OCI-M1 (cell line): ENCODE data around the gene LMNB1.

Source experiments
- DNase-seq: peaks from one replicate; lab custom pipeline; 2025; lab: John Stamatoyannopoulos, UW

The LMNB1 gene

DNA sequence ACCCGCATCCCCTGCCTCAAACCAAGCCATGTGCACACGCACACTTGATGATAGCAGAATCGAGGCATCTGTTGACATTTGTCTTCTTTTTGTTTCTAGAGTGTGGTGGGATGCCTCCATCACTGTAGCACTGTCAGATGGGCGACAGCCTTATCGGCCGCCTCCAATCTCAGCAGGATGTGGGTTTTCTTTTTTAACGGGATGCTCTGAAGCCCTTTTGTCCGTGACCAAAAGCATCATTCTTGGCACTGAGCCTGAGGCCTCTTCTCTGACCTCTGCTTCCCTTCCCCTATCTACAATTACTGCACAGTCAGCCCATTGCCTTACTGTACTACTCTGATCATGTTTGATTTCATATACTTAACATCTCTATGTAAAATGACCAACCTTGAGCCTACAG is 78.3 kb downstream of the LMNB1 start:
- no peak for DNase-seq

DNA sequence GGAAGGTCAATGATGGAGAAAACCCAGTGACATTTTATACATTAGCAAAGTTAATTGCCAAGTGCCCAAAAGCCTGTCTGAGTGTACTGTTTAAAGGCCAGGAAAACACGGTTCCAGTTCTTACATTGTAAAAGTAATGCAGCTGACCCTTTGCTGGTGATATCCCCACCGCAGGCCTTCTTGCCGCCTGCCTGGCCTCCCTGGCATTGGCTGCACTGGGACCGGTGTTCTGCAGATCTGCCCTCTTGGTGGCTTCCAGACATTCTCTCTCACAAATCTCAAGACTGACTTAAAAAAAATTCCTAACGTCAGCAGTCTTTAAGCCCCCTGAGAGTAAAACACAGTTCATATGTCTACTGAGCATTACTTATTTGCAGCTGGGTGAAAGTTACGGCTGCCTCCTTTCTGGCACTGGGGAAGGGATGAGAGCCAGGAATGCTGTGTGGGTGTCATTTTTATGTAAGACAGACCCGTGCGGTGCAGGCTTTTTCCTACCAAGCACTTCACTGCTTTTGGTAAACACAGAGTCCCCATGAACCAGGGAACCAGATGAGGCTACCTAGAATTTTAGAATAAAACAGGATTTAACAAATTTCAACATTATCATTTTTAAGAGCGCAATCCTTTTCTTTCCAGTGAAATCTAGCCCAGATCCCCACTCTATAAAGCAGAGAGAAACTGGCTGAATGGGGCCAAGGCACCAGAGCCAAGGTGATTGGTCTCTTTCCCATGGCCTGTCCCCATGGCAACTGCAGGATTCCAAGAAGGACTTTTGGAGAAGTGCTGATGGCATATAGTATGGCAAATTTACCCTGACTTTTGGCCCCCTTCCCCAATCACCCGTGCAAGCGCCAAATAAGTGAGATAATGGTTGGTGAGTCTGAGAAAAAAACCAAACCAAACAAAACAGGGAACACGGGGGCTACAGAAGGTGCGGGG is 80.8 kb downstream of the LMNB1 start:
- DNase-seq, result no peak

DNA sequence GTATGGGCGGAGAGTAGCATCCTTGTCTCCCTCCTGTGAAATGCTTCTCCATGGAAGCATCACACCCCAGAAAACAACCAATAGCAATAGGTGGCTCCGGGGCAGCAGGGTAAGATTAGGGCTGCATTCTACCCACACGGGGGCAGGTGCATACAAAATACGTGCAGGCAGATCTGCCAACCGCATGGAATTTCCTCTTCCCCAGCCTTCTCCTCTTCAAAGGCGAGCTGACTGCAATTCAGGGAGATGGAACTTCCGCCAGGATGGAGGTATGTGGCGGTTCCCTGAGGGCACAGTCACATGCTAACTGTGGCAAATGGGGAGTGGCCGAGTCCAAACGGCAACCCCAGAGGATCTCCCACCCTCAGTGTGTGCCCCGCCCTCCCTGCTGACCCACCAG is 81.5 kb downstream of the LMNB1 start:
- DNase-seq, result no peak

DNA sequence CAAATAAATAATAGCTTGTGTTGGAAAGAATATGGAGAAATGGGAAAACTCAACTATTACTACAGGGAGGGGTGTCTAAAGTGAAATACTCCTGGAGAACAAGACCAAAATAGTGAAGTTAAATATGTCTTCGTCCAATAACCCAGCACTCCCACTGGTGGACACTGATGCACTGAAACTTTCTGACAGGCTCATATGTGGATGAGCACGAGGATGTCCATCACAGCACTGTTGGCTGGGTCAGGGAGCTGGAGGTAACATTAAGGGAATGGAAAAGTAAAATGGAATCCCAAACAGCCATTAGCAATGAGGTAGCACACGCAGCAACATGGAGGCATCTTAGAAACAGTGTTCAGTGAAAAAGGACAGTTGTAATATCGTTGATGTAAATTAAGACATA is 86.5 kb downstream of the LMNB1 start:
- DNase-seq, result no peak

DNA sequence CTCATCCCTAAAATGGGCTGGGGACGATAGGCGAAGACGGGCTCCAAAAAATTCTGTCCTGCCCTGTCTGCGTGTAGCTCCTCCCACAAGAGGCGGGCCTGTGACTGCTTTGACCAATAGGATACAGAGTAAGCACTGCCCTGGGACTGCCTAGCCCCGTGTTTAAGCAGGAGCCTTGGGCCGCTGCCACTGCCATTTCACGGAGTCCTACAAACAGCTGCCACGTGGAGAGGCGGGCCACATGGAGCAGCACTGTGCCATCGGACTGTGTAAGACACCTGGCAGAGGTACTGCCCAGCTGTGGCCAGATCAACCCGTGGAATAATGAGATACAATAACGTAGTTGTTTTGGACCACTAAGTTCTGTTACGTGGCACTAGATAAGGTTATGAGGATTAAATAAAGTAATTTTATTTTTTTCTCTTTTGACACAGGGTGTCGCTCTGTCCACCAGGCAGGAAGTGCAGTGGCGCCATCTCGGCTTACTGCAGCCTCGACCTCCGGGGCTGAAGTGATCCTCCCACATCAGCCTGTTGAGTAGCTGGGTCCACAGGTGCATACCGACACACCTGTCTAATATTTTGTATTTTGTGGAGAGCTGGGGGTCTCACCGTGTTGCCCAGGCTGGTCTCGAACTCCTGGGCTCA is 87.2 kb downstream of the LMNB1 start:
- no peak for DNase-seq

DNA sequence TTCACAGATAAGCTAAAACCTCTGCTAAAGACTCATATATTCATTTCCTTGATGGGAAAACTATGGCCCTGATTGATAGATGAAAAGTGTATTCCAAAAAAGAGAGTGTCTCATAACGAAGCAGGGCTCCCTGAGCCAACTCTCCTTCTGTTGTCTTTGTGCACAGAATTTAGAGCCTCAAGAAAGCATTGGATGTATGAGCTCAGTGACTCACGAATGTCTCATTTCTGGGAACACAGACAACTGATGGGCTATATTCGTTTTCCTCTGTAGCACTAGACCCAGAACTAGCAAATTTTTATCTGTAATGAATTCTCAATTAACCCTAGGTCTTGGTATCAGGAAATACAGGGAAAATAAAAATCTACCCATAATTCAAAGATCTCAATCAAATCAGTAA is 88.4 kb downstream of the LMNB1 start:
- no peak for DNase-seq

DNA sequence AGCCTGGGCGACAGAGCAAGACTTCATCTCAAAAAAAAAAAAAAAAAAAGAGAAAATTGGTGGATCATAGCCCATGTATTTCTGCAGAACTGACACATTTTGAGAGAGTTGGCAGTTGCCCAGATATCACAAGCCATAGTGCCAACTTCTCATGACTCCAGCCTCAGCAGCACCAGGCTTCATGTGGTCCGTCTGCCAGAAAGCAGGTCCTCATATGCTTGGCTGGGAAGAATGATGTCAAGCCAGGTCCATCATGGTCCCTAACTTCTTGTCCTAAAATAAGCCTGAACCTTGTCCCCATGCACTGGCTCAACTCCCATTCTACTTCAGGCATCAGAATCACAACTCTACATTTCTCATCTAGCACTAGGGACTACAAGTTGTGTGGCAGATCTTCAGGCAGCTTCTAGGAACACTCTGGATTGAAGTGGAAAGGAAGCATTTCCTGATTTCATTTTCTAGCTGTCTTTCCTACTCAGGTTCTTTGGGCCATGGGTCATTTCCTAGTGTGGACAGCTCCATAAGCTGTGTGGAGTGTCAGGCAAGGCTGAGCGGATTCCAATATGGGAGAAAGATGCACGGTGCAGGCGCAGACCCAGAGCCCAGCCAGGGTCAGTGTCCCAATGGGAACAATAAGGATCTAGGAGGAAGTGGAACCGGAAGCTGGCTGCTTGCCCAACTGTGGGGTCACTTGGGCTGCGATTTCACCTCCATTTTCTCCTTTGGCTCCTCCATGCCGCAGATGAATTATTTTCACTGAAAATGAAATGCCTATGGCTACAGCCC is 90.1 kb downstream of the LMNB1 start:
- DNase-seq, result no peak

DNA sequence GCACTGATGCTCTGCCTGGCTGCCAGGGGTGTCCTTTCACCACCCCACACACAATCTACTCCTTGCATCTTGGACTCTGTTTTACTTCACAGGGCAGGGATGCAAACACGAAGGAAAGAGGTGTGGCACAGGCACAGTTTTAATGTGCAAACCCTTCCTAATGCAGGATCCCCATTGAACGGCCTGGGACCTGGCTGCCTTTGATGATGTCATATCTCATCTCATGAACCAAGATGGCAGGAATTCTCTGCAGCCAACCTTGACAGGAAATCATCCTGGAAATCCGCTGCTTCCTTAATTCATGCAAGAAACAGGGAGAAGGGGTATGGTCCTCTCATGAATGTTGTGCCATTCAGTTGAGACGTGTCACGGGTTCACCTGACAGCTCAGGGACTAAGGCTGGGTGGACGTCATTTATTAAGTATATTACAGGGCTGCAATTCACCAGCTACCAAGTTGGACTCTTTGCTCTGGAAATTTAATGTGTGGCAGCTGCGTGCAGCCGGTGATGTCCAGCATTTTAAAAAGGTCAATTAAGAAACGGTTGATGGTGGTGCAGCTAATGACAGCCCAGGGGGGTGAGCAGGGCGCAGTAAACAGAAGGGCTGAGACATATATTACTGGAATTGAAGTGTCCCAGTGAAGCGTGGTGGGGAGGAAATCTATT is 91.5 kb downstream of the LMNB1 start:
- DNase-seq, result no peak

DNA sequence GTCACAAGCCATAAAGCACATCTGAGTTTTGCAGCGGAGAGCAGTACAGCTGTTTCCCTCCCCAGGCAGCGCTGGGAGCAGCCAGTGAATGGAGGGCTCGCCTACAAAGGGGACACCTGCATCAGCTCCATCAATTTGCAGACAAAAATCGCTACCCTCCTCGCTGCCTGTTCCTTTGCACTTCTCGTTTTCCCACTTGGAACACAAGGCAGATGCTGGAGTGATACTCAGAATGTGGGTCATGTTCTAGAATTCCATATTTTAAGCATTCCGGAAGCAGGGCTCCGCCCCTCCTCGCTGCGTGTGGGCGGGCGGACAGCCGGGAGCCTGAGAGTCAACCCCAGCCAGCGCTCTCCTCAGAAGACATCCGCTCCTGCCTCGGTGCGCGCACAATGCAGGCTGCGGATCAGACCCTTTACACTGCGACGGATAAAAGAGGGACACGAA is 92.1 kb downstream of the LMNB1 start:
- DNase-seq, result no peak

DNA sequence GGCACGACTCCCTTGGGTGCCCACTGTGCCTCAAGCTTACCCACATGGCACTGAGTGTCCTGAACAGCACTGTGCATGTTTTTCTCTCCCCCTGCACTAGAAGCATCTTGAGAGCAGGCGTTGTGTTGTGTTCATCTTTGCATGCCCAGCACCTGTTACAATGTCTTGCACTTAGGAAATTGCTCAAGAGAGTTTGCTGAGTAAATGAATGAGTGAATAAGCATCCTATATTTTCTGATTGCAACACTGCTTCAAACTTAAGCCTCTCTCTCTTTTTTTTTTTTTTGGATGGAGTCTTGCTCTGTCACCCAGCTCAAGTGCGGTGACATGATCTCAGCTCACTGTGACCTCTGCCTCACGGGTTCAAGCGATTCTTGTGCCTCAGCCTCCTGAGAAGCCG is 94.5 kb downstream of the LMNB1 start:
- DNase-seq, result no peak

DNA sequence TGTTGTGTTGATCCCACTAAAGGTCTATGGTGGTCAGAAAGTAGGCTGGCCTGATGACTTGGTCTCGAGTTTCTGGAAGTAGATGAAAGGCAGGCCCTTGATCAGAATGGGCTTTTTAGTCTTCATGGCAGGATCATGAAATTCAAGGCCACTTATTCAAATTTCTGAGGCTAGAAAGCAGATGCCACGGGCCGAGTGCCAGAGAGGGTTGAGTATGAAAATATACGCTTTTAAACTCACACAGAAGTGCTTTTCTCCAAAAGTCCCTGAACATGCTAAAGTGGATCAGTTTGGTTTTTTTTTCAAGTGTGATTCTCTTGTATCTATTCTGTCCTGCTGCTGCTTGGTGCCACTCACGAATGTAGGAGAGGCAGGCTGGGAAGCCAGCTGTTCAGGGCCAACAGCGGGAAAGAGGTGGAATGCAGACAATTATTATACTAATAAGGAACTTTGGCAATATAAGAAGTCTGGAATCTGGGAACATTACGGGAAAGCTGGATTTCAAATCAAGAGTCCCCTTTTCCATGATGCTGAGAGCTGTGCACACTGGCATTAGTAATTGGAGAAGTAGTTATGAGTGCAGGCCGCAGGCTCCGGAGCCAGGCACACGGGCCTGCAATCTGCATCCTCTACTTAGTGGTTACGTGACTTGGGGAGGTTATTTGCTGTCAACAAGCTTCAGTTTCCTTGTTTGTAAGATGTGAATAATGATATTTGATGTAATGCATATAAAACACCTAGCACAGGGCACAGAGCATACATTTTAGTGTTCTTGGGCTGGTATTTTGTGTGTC is 95.8 kb downstream of the LMNB1 start:
- no peak for DNase-seq

DNA sequence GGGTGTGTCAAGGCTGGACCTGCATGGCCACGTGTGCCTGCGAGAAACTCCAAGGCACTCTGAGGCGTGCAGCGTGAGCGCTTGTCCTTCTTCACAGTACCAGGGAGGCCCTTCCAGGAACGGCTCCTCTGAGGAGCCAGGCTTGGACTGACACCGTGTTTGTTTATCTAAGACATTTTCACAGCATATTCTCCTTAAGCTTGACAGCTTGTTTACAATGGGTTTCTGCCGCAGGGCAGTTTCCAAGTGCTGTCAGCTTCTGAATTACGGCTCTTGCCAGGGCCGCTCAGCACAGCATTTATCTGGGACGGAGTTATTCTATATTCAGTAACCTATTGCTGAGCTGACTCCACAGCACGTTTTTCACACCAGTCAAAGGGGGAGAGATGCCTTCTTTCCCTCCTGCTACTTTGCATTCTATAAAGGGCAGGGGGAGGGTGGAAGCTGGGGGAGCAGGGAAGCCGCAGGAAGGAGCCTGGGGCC is 98.4 kb downstream of the LMNB1 start:
- DNase-seq, result no peak

DNA sequence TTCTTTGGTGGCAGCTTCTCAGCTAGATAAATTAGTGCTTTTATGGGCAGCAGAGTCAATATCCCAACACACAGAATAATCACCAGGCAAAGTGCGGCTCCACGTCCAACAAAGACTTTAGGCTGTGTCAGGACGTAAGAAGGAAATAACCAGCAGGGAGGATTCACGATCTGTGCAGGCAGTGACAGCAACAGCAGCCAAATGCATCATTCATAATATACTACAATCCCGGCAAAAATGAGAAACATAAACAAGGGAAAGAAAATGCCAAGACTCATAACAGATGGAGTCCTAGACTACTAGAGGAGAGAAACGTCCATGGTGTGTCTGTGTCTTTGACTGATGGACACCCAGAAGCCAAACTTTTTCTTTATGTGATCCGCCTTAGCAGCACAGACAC is 100.7 kb downstream of the LMNB1 start:
- no peak for DNase-seq

DNA sequence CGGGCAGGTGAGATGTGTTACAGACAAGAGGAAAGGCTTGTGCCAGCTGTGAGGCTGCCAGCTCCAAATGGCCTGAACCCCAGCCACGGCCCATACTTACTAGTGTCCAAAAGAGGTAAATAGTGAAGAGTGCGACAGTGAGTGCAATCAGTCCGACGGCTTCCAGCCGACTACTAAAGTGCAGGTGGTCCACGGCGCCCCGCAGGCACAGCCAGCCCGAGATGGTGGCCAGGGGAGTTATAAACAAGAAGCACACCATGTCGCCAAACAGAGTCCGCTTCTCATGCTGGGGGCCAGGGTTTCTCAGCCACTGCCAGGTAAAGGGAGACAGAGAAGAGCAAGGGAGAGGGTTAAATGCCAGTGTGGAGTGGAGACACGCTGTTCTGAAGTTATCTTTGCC is 101.1 kb downstream of the LMNB1 start:
- DNase-seq, result no peak

DNA sequence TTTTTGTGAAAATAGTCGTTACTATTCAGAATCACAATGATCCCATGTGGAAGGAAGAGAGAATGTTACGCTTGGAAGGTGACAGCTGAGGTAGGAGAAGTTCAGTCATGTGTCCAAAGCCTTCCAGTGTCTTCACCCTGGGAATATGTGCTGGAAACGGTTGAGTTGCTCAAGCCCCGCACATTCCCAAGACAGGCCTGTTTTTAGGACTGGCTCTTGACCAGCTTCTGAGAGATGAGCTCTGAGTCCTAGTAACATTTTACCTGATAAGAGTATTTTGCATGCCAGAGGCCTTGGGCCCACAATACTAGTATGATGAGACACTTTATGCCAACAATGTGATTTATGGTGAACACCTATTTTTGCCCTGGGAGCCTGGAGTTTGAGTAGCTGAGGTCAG is 101.7 kb downstream of the LMNB1 start:
- DNase-seq, result no peak

DNA sequence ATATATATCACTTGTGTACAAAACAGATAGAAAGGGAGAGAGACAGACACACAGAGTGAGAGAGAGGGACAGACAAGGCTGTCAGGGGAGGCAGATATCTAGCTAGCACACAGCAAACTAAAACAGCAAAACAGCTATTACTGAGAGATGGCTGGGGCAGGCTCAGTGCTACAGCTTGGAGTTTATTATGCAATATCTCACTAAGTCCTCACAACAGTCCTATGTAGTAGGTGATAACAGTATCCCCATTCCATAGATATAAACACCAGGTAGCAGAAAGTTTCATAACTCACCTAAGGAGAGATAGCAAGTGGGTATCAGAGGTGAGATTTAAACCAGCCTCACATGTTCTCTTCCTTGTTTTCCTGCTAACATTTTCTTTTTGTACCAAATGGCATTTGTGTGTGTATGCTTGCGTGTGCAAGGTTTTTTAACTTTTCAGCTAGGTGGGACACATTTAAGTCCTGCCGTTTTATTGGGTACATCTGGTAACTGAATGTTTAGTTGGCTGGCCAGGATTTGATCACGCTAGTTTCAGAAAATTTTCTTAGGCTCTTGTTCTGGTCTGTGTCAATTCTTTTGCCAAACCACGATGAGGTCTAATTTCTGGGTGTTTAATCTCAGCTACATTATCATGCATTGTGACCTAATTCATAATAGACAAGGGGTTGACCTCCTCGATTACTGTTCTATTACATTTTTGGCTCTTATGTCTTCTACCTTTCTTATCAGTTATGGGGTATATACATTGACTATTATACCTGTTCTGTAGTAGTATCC is 105.1 kb downstream of the LMNB1 start:
- DNase-seq, result peak; percentile 1

DNA sequence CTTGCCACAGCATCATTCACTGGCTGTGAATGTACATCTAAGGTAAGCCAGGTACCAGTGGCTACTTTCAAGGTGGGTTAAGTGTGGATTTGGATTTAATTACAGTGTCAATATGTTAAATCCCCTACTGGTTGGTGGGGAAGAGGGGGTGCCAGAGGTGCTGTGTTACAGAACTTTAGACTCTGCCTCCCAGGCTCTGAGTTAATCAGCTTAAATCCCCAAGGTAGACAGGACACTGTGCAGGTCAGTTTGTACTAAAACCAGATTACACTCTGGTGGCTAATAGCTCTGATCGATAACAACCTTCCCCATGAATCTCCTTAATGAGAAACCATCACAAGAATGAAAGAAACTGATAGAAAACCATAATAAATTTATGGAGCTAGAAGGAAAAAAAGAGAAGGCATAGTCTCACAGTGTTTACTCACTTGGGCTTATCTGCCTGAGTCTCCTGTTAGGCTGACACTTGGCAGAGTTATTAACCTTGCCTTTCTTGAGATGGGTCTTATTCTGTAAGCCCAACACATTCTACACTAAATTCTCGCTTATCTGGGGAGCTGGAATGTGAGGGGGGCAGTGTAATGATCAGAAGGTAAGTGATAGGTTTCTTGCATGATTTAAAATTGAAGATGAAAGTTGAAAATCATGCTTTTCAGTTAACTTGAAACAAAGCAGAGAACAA is 106.8 kb downstream of the LMNB1 start:
- peak; percentile 20 for DNase-seq

DNA sequence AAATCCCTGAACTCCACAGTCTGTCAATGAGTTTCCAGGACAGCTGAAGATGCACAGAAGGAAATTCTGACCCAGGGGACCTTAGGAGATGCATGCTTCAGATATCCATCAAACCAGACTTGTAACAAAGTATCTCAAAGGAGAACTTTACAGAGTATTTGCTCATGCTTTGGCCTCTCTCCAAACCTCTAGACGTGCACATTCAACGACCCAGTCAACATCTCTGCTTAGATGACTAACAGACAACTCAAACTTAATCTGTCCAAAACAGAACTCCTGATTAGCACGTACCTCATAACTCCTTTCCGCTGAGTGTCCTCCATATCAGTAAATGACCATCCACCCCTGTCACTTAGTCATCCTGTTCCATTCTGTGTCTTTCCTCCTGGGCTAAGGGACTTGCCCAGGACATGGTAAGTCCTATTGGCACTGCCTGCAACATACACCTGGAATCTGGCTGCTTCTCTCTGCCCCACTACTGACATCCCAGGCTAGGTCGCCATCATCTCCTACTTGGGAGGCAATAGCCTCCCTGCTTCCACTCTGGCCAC is 107.4 kb downstream of the LMNB1 start:
- peak; percentile 83 for DNase-seq
